Central memory CD8-positive, alpha-beta T cell (primary cell): ENCODE measurements around the gene TSR3.

Experiments used
- ATAC-seq: fragments of 150-1000 bp; cut with Tn5 transposase; replicated peaks from 2 replicates; pipeline ENCODE4 v1.10.0; 2022; ENCODE audit warnings: mild to moderate bottlenecking, moderate FRiP score, moderate number of reproducible peaks; ENCODE audit not compliant: poor library complexity, severe bottlenecking; ENCODE audit errors: extremely low read depth
- DNase-seq, 2 donors: peaks; one replicate each; pipeline ENCODE4 v3.0.0; 2021; ENCODE audit warnings: low spot score in 2 of 2
- H3K27ac Mint-ChIP-seq: one replicate; pipeline ENCODE4 v1.8.0; 2022; ENCODE audit warnings: low read depth, mild to moderate bottlenecking, moderate library complexity, mixed read lengths
- H3K27me3 Mint-ChIP-seq: one replicate; pipeline ENCODE4 v1.8.0; 2022; ENCODE audit warnings: mixed read lengths
- H3K36me3 Mint-ChIP-seq: one replicate; pipeline ENCODE4 v1.8.0; 2022; ENCODE audit warnings: mild to moderate bottlenecking, moderate library complexity, mixed read lengths; ENCODE audit not compliant: insufficient read depth
- H3K4me1 Mint-ChIP-seq: one replicate; pipeline ENCODE4 v1.8.0; 2022; ENCODE audit warnings: mixed read lengths
- H3K4me3 Mint-ChIP-seq: one replicate; pipeline ENCODE4 v1.8.0; 2022; ENCODE audit warnings: mild to moderate bottlenecking, moderate library complexity, mixed read lengths
- H3K9me3 Mint-ChIP-seq: one replicate; pipeline ENCODE4 v1.8.0; 2022; ENCODE audit warnings: mixed read lengths

TSR3 gene

GRCh38 chr16:1374418-1375297 is 23.0 kb upstream of the TSR3 start:
- Mint-ChIP-seq H3K9me3 (no peaks in the 10 kb centered on the region), H3K27ac (peak overlapping the region; percentile 74), H3K4me1 (peaks cover 15% of the 10 kb centered on the region), H3K36me3 (peaks cover 18% of the 10 kb centered on the region), H3K27me3 (no peaks in the 10 kb centered on the region), H3K4me3 (no peak overlapping the region)
- ATAC-seq (no peak), DNase-seq (no peak)

DNA sequence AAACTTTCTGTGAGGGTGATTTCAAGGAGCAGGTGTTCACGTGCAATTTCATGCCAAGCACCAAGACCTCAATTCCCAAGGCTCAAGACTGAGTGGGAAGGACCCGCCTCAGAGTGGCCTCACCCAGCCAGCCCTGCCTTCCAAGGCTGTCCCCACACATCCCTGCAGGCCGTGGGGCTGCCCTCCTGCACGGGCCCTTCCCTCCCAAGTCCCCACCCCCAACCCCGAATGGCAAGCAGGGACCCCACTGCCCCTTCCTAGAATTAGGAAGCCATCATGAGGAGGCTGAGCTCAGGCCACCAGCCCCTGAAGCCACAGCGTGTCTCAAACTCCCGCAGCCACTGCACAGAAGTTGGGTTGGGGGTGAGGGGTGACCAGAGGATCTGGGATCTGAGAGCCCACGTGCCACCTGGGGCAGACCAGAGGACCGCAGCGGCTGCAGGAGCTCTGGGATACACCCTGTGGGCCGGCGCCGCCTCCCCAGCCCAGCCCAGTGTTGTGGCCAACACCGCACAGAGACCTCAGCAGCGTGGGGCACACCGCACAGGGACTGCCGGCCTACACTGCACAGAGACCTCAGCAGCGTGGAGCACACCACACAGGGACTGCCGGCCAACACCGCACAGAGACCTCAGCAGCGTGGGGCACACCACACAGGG is 20.7 kb upstream of the TSR3 start:
- no peaks in the 10 kb centered on the region for H3K4me1 Mint-ChIP-seq
- DNase-seq, result no peak
- H3K9me3 Mint-ChIP-seq, result no peaks in the 10 kb centered on the region
- H3K27me3 Mint-ChIP-seq, result no peaks in the 10 kb centered on the region
- no peak overlapping the region for H3K27ac Mint-ChIP-seq
- H3K36me3 Mint-ChIP-seq, result peaks cover 25% of the 10 kb centered on the region
- no peak for ATAC-seq
- H3K4me3 Mint-ChIP-seq, result no peak overlapping the region

DNA sequence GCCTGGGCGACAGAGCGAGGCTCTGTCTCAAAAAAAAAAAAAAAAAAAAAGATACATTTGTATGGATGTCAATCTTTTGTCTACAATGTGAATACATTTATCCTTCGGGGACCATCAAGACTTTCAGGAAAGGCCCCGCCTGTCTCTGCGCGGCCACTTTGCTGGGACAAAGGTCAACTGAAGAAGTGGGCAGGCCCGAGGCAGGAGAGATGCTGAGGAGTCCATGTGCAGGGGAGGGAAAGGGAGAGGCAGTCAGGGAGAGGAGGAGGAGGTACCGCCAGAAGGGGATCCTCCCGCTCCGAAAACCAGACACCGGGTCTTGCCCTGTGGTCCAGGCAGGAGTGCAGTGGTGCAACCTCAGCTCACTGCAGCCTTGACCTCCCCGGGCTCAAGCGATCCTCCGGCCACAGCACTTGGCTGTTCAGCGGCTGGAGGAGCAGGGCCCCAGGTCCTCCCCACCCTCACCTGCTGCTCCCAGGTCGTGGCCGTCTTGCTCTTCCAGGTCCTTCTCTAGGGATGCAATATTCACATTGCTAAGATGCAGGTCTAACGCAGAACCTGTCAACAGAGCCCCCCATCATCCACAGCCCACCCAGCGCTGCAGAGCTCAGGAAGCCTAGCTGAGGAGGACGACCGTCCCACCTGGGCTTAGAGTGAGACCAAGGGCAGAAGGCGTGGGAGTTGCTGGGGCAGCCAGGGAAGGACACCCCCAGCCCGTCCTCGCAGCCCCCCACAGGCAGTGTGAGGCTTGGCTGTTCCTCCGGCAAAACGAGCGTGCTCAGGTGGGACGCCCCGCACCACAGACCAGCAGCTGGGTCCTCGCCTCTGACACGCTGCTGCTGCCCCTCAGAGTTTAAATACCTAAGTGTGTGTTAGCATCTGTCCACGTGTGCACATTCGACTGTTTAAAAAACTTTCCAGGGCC is 19.6 kb upstream of the TSR3 start:
- Mint-ChIP-seq H3K36me3 (peaks cover 27% of the 10 kb centered on the region), H3K27ac (peak overlapping the region; percentile 59), H3K27me3 (no peaks in the 10 kb centered on the region), H3K4me3 (no peak overlapping the region), H3K9me3 (no peaks in the 10 kb centered on the region), H3K4me1 (no peaks in the 10 kb centered on the region)
- ATAC-seq, result no peak
- no peak for DNase-seq

GRCh38 chr16:1367486-1368174 is 16.0 kb upstream of the TSR3 start:
- H3K4me3 Mint-ChIP-seq, result no peak overlapping the region
- H3K27me3 Mint-ChIP-seq, result no peaks in the 10 kb centered on the region
- DNase-seq, result no peak
- peaks cover 40% of the 10 kb centered on the region for H3K36me3 Mint-ChIP-seq
- H3K9me3 Mint-ChIP-seq, result no peaks in the 10 kb centered on the region
- no peak overlapping the region for H3K27ac Mint-ChIP-seq
- H3K4me1 Mint-ChIP-seq, result no peaks in the 10 kb centered on the region
- ATAC-seq, result no peak

DNA sequence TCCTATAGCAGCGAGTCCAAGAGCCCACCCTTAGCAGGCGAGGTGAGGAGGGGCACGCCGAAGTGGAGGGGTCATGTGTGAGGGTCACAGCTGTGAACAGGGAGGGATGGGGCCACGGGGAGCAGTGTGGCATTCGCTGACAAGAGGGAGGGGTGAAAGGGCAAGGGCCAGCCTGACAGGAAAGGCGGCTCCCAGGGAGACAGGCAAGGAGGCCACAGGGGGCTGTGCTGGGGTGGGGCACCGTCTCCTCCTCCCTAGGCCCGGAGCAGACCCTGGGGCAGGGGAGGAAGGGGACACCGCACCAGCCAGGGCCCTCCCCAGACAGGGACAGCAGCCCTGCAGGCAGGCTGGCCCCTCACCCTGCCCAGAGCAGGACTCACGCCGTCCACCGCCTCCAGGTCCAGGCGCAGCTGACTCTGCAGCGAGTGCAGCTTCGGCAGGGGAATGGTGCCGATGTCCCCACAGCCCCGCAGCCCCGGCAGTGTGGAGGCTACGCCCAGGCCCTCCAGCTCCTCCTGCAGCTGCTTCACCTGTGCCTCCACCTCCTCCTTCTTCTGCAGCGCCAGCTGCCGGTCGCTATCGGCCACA is 15.1 kb upstream of the TSR3 start:
- H3K4me1 Mint-ChIP-seq, result no peaks in the 10 kb centered on the region
- H3K36me3 Mint-ChIP-seq, result peaks cover 40% of the 10 kb centered on the region
- no peaks in the 10 kb centered on the region for H3K27me3 Mint-ChIP-seq
- DNase-seq, result no peak
- ATAC-seq, result no peak
- H3K9me3 Mint-ChIP-seq, result no peaks in the 10 kb centered on the region
- H3K4me3 Mint-ChIP-seq, result no peak overlapping the region
- H3K27ac Mint-ChIP-seq, result no peak overlapping the region

GRCh38 chr16:1366060-1366711 is 14.5 kb upstream of the TSR3 start:
- ATAC-seq (no peak), DNase-seq (no peak)
- Mint-ChIP-seq H3K4me3 (no peak overlapping the region), H3K36me3 (peaks cover 40% of the 10 kb centered on the region), H3K4me1 (no peaks in the 10 kb centered on the region), H3K27me3 (no peaks in the 10 kb centered on the region), H3K9me3 (no peaks in the 10 kb centered on the region), H3K27ac (peak overlapping the region; percentile 83)

DNA sequence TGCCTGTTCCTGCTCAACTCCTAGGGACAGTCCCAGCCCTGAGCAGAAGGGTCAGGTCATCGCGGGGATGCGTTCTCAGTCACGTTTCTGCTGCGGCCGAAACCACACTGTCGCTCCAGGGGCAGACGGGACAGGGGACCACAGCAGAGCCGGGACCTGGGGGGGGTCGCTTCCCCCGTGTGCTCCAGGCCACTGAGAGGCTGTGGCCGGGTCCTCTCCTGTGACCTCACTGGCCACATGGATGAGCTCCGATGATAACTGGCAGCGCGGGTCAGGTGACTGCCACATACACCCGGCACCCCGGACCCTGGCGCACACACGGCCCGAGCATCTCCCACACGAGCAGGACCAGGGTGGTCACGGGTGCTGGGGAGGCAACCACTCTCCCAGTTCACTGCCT is 12.8 kb upstream of the TSR3 start:
- Mint-ChIP-seq H3K27ac (no peak overlapping the region), H3K4me1 (no peaks in the 10 kb centered on the region), H3K9me3 (no peaks in the 10 kb centered on the region), H3K27me3 (no peaks in the 10 kb centered on the region), H3K4me3 (no peak overlapping the region), H3K36me3 (peaks cover 34% of the 10 kb centered on the region)
- DNase-seq, result no peak
- no peak for ATAC-seq

GRCh38 chr16:1363501-1364041 is 11.9 kb upstream of the TSR3 start:
- Mint-ChIP-seq H3K9me3 (no peaks in the 10 kb centered on the region), H3K27ac (no peak overlapping the region), H3K4me1 (no peaks in the 10 kb centered on the region), H3K36me3 (peaks cover 29% of the 10 kb centered on the region), H3K4me3 (no peak overlapping the region), H3K27me3 (no peaks in the 10 kb centered on the region)
- peak; percentile 59 for DNase-seq
- ATAC-seq, result peak; percentile 92

DNA sequence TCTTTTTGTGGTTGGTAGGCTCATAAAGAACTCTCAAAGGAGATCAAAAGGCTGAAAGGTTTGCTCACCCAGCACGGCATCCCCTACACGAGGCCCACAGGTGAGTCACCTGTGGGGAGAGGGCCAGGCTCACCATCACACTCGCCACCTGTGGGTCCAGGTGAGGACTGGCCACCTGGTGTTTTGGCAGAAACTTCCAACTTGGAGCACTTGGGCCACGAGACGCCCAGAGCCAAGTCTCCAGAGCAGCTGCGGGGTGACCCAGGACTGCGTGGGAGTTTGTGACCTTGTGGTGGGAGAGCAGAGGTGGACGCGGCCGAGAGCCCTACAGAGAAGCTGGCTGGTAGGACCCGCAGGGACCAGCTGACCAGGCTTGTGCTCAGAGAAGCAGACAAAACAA is 11.1 kb upstream of the TSR3 start:
- Mint-ChIP-seq H3K9me3 (no peaks in the 10 kb centered on the region), H3K4me1 (peaks cover 6% of the 10 kb centered on the region), H3K36me3 (peaks cover 25% of the 10 kb centered on the region), H3K27me3 (no peaks in the 10 kb centered on the region), H3K27ac (no peak overlapping the region), H3K4me3 (no peak overlapping the region)
- DNase-seq (no peak), ATAC-seq (no peak)

GRCh38 chr16:1361685-1362360 is 10.1 kb upstream of the TSR3 start:
- Mint-ChIP-seq H3K27me3 (no peaks in the 10 kb centered on the region), H3K27ac (no peak overlapping the region), H3K4me1 (peaks cover 6% of the 10 kb centered on the region), H3K4me3 (no peak overlapping the region), H3K36me3 (peaks cover 24% of the 10 kb centered on the region), H3K9me3 (no peaks in the 10 kb centered on the region)
- ATAC-seq (no peak), DNase-seq (no peak)
